SKM-1 (cell line): Measurements from ENCODE around the gene NOXO1.
"Not testable (repeated sequence)": the region's sequence is repeated elsewhere in the genome, so short reads cannot be mapped to it uniquely, and the experiment has no call there.

Experiments
- DNase-seq: peaks from one replicate; lab custom pipeline; 2025; ENCODE audit not compliant: unreplicated experiment; lab: John Stamatoyannopoulos, UW

Gene NOXO1

DNA sequence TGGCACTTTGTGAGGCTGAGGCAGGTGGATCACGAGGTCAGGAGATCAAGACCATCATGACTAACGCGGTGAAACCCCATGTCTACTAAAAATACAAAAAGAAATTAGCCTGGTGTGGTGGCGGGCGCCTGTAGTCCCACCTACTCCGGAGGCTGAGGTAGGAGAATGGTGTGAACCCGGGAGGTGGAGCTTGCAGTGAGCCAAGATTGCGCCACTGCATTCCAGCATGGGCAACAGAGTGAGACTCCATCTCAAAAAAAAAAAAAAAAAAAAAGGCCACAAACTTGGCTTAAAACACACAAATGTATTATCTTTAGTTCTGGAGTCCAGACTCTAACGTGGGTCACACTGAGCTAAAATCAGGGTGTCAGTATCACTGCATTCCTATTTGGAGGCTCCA, 30.5 kb upstream of the NOXO1 start:
- not testable (repeated sequence) for DNase-seq

DNA sequence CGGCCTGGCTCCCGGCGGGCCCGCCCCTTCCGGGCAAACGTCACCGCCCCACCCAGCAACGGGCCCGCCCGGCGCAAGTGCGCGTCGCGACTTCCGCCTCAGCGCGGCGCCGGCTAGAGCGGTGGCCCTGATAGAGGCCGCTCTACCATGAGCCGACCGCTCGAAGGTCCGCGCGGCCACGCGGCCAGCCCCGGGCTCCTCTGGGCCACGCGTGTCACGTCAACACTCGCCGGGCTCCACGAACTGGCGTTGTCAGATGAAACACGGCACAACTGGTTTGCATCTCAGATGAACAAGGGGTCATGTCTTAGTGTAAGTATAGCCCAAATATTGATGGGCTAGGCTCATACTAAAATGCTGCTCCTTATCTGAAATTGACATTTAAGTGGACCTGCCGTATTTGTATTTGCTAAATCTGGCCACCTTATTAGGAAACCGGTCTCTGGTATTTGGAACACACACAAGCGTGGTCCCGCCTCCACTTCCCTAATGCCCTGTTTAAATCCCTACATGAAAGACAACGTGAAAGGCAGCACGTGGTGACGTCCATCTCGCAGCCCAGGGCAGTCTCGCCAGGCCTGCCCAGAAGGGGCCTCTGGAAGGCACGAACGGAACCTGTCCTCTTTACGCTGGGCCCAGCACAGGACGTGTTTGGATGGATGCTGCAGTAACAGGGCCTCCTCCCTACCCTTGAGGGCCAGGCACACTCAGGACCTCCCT, 28.7 kb upstream of the NOXO1 start, which contains the start of gene ZNF598:
Gene ZNF598 (minus strand): TSS at position 31 of the 720 bp plus-strand sequence.
- peak; percentile 49 for DNase-seq

DNA sequence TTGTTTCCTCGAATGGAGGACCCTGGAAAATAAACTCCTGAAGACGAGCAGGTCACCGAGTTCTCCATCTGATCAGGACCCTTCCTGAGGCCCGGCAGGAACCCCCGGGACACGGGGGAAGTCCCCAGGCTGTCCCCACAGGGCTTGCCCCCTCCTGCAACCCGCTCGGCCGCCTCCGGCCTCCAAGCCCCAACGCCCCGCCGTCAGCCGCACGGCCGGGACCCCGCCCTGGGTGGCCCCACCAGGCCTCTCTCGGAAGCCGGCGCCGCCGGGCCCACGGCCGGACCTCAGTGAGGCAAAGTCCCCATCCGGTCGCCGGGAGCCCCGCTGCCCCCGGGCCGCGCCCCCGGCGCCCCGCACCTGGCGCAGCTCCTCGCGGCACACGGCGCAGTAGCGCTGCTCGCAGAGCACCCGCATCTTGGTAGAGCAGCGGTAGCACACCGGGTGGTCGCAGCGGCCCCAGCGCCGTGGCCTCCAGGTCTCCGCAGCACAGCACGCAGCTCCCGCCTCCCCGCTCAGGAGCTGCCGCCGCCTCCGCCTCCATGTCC, 28.0 kb upstream of the NOXO1 start:
- no peak for DNase-seq

DNA sequence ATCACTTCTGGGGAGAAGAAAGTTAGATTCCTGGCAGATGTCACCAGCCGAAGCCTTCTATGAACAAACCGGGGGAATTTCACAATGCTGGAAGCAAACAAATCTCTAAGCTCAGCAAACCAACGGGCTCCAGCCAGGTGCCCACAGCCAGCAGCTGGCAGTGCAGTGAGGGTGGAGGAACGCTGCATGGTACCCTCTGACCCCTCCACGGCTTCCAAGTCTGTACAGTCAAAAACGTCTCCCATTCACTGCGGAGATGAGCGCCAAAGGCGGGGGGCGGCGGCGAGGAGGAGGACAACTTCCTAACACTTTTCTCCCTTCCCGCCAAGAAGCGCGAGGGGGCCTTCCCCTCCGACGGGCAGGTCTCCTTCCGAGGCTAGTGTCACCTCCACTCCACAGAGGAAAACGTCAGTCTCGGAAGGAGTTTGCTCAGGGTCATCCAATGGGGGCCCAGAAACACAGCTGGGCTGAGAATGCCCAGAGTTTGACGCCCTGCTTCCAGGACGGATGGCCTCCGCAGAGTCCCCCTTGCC, 27.4 kb upstream of the NOXO1 start:
- no peak for DNase-seq

DNA sequence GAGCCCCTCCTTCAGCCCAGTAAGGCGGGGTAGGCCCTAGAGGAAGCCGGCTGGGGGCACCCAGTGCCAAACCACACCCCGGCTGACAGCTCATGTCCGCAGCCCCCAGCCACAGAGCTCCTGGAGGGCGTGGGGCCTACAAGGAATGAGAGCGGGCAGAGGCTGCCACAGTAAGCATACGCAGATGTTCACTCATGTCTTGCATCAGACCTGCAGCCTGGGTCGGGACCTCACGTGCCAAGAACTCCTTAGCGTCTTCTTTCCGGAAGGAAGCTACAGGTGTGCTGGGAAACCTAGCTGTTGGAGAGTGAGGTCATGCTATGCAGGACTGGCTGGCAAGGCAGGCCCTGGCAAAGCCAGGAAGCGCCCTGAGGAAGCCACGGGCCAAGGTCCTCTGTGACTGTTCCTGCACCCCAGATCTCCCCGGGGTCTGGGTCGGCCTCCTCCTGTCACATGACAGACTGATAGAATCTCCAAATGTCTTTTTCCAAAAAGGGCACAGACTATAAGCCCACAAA, 26.8 kb upstream of the NOXO1 start:
- no peak for DNase-seq

DNA sequence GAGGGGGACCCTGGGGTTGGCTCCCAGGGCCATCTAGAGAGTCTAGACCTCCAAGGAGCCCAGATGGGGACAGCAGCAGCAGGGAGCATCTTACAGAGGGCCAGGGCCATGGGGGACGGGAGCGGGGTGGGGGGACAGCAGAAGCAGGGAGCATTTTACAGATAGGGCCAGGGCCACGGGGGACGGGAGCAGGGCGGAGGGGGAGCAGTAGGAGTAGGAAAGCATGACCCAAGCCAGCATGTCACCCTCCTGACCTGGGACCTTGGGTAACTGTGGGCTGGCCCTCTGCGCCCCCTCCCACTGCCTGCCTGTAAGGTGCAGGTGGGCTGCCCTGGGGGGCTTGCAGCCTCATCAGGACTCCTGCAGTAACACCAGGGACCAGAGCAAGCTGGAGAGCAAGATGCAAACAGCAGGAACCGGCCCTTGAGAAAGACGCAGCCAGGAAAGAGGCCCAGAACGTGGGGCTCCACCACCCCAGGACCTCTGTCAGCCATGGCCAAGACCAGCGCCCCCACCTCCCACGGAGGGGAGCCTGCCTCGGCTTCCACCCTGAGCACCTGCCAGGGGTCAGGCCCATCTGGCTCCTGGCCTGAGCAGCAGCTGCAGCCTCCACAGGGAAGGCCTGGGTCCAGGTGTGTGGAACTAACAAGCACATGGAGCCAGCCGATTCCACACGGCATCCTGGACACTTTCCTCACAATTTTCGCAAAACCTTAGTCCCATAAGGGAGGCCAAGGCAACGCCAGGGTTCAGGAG, 26.0 kb upstream of the NOXO1 start:
- no peak for DNase-seq

DNA sequence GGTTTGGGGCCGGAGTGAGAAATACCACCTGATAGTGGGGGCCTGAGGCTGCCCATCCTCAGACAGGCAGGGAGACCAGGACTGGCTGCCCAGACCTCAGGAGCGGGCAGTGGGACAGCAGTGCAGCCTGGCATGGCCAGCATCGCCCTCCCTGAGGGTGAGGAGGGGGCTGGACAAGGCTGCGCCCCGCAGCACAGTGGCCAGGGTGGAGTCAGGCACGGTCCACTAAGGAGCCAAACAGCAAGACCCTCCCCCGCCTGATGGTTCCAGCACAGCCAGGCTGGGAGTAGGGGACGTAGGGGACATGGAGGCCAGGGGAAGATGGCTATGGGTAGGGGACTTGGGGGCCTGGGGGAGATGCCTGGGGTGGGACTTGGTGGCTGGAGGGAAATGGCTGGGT, 25.0 kb upstream of the NOXO1 start:
- no peak for DNase-seq

DNA sequence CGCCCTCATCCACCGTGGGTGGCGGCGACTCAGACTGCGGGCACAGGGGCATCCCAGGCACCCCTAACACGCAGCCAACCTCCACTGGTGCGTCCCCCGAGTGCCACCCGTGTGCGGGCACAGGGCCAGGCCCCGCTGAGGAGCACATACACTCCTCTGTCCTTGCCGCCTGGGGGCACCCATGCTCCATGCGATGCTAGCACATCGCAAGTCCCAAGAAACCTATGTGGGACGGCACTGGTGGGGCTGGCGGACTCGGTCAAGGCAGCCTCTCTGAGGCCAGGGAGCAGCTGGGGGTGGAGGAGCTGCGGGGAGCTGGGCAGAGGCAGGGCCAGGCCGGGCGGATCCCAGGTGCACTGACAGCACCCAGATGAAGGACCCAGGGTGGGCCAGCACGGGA, 24.4 kb upstream of the NOXO1 start:
- DNase-seq: no peak

DNA sequence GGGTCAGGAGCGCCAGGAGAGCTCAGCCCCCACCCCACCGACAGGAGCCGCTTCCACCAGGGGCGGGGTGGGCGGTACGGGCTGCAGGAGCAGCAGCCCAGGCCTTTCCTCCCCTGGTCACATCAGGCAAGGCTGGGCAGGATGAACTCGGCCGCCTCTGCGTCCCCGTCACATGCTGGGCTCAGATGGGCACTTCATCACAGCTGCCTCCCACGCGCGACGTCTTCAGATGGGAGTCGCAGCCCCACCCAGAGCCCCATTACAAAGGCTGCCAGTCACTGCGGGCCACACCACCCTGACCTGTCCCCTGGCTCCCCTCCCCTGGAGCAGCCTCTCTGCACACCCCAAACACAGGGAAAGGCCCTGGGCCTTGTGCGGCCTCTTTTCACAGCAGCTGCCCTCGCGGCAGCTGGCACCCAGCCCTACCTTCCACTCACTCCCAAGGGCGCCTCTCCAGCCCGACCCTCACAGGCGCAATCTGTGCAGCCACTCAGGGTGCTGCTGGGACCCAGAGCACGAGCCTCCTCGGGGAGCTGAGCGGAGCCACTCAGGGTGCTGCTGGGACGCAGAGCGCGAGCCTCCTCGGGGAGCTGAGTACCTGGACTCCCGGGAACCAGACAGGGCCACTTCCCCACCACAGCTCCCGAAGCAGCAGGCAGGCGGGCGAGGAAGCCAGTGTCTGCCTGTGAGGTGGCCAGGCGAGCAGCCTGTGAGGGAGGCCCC, 23.7 kb upstream of the NOXO1 start:
- DNase-seq: no peak

DNA sequence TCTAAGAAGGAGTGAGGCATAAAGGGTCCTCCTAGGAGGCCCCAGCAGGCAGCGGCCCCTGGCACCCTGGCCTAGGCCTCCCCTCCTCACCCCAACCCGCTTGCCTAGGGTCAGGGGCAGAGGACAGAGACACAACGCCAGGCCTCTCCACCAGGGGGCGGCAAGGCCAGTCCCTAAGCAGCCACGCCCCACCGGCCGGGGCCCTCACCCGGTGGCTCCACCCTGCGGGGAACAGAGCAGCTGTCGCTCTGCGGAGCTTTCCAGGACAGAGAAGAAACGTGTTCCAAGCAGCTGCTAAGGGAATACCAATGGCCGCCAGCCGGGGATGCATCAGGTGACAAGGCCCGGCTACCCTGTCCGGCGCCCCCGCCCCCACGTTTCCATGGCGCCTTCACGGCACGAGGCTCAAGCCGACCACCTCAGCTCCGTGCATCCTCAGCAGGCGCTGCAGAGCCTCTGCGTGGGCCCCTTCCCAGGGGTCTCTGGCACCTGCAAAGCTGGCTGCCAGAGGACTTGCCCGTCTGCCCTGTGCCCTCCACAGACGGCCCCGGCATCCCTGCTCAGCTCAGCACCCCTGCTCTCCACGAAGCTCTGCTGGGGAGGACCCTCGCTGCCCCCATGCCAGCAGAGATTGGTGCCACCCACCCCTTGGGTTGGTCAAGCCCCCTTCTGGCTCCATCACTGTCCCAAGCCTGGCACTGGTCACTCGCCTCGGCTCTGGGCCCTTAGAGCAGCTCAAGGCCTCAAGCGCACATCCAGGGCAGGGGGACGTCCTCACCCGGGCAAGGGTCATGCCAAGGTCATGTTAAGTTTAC, 22.8 kb upstream of the NOXO1 start:
- peak; percentile 87 for DNase-seq

DNA sequence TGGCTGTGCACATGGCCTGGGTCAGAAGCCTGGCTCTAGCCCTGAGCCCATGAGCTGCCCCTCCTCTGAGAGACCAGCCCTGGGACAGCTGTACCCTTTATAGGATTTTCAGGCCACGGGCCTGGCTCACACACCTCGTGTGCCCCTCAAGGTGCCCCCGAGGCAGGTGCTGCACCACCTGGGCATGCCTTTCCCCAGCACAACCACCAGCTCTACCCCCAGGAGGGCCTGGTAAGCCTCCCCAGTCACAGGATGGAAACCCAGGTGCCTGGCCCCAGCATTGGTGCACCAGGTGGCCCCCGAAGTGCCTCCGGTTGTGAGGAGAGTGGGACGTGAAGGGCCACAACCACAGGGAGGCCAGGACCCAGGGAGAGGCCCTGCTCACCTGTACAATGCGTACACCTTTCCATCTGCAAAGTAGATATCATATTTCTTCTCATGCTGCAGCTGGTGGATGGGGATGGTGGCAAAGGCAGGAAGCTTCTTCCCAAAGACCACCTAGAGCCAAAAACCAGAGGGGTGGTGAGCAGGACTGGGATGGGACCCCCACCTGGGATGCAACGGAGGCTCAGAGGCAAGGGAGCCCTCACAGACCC, 22.1 kb upstream of the NOXO1 start:
- DNase-seq: no peak

DNA sequence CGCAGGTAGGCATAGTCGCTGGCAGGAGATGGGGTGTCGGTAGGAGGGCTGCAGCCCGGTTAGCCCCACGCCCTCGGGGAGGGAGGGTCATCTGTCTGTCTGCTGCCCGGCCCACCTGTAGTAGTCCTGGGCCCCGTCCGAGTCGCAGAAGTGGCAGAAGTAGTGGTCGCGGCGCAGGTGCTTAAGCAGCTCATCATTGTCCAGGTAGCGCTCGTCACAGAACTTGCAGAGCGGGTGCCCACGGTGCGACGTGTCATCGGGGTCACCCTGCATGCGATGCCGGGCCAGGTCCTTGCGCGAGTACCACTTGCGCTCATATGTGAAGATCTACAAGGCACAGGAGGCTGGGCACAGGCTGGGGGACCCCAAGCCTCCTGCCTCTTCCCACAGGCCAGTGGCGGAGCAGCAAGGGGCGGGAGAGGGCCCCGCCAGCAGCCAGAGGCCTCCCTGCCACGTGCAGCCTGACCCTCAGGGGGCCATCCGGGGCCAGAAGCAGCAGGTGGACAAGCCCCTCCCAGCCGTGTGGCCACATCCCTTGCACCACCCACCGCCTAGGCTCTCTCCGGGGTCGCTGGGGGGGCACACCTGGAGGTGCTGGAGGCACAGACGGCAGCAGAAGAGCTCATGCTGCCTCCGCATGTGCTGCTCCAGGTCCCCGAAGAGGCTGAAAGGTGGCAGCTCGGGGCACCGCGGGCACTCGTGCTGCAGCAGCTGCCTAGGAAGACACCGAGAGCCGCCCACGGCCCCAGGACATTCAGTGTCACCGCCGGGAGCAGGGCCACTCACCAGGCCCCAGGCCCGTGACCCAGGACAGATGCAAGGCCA, 21.3 kb upstream of the NOXO1 start:
- DNase-seq: no peak

DNA sequence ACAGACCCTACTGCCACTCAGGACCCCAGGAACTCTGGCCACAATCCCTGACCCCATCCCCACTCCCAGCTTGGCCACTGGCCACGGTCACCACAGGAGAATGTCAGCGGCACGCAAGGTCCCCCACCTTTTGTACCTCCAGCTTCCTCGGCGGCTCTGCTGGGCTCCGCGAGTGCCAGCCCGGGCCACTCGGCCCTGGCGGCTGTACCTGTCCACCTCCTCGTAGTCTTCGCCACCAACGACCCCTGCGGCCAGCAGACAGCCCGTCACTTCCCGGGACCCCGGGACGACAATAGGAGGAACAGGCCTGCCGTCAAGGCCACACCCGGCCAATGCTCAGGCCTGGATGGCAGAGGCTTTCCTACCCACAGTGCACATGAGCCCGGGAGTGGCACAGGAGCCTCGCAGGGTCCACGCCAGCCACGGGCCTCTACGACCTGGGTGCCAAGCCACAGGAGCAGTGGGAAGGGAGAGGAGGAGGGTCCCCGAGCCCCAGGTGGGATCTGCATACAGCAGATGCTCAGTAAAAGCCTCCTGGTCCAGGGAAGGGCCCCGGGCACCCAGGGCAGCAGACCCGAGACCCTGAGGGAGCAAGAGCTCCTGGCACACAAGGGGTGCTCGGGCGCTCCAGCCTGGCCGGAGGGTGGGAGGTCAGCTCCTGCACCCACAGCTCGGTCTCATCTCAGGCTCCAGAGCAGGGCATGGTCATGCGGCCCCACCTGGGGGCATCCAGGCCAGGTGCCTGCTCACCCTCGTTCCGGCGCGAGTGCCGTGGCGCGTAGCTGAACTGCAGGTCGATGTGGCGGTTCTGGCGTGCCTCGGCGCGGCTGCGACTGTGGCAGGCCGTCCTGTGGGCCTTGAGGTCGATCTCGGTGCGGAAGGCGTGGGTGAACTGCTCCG, 20.4 kb upstream of the NOXO1 start:
- DNase-seq: no peak

DNA sequence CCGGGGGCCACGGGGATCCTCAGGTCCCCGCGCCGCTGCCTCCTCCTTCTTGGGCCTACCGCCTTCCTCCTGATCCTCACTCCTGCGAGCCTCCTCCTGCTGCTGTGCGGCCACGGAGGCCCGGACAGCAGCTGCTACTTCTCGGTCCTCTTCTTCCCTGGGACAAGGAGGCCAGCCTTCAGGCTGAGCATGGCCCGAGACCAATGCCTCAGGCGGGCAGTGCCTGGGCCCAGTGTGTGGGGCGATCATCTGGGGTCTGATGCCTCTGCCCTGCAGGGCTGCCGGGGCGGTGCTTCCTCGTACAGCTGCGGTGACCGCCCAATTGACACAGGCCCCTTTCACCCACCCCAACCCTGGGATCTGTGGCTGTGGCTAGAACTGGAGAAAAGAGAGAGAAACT, 19.8 kb upstream of the NOXO1 start:
- no peak for DNase-seq

DNA sequence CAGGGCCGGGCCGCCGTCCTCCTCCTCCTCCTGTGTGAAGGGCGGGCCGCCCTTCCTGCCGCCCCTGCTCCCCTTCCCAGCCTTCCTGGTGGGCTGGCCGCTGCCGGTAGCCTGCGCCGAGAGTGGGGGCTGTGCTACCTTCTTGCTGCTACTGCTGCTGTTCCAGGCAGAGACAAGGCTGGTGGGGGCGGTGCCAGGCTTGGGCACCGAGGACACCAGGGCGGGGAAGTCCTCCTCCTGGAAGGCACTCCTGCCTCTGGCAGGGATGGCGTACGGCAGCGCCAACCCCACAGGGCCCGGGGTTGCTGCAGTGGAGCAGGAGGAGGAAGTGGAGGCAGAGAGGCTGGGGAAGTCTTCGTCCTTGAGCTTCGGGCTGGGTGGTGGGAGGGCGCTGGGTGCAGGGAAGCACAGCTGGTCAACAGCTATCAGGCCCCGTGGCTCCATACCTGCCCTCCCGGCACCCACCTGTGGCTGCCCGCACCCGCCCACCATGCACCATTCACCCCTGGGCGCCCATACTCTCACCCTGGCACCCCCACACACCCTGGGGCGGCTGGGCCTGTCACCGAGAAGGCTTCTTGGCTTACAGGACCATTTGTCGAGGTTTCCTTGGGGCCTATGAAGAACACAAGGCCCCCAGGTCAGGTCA, 18.7 kb upstream of the NOXO1 start:
- no peak for DNase-seq

DNA sequence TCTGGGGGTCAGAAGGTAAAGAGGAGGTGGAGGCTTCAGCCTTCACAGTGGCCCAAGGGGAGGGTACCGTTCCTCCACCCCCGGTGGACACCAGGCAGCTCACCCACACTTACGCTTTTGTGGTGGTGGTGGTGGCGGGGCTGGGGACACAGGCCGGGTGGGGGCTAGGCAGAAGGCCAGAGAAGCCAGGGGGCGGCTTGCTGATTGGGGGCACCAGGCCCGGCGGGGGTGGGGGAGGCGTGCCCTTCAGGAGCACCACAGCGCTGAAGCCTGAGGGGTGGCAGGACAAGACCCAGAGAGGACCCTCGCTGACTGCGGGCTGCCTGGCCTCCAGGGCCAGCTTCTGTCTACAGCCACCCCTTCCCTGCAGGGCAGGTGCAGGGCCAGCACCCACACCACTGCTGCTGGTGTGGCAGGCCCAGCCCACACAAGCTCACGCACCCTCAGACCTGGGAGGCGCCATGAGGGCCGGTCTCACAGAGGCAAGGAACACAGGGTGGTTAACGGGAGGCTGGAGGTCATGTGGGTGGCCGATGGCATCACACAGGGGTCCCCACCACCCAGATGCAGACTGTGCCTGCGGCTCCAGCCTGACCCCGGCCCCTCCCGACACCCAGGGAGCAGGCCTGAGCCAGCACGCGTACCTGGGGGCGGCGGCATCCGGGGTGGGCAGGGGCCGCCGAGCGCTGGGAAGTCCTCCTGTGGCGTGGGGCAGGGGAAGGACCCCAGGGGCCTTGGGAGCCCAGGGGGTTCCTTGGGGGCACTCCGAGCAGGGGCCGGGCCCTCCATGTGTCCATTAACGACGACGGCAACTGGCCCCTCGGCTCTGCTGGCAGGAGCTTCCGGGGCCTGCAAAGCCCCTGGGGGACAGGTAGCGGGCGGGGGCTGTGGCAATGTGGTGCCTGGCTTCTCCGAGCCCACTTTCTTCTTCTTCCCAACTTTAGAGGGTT, 17.9 kb upstream of the NOXO1 start:
- DNase-seq: no peak
